H9 (cell line): ENCODE measurements around the gene PAOX. TPM values are rescaled to one million over a fixed set of nuclear protein-coding genes. Genes with fewer than 3 reads are reported as not detected.

Experiments
- DNase-seq: peaks from one replicate; pipeline ENCODE4 v3.0.0-alpha.2; 2017
- H2AFZ ChIP-seq: one replicate; pipeline ENCODE4 v1.6.1; 2013; ENCODE audit warnings: mild to moderate bottlenecking, low read length, control low read depth, moderate library complexity
- H2AK5ac ChIP-seq: 2 replicates; pipeline ENCODE4 v1.6.1; 2013; ENCODE audit warnings: low read length, control low read depth, mixed read lengths; ENCODE audit not compliant: insufficient read length
- H2BK120ac ChIP-seq: one replicate; pipeline ENCODE4 v1.6.1; 2013; ENCODE audit warnings: low read depth, mild to moderate bottlenecking, low read length, control low read depth, inconsistent platforms; ENCODE audit not compliant: poor library complexity, severe bottlenecking
- H2BK12ac ChIP-seq: 2 replicates; pipeline ENCODE4 v1.6.1; 2013; ENCODE audit warnings: low read length, control low read depth, mixed read lengths, low read depth; ENCODE audit not compliant: insufficient read length
- H2BK15ac ChIP-seq: 2 replicates; pipeline ENCODE4 v1.6.1; 2013; ENCODE audit warnings: low read depth, low read length, control low read depth
- H2BK20ac ChIP-seq: one replicate; pipeline ENCODE4 v1.6.1; 2013; ENCODE audit warnings: low read depth, mild to moderate bottlenecking, low read length, control low read depth, inconsistent platforms; ENCODE audit not compliant: poor library complexity, severe bottlenecking
- H2BK5ac ChIP-seq: 2 replicates; pipeline ENCODE4 v1.6.1; 2013; ENCODE audit warnings: low read length, control low read depth, mixed read lengths; ENCODE audit not compliant: insufficient read length
- H3K14ac ChIP-seq: 2 replicates; pipeline ENCODE4 v1.6.1; 2013; ENCODE audit warnings: low read length, control low read depth; ENCODE audit not compliant: insufficient read depth
- H3K18ac ChIP-seq: 2 replicates; pipeline ENCODE4 v1.6.1; 2013; ENCODE audit warnings: low read depth, mild to moderate bottlenecking, mixed read lengths, low read length, control low read depth; ENCODE audit not compliant: insufficient read length
- H3K23ac ChIP-seq: 2 replicates; pipeline ENCODE4 v1.6.1; 2013; ENCODE audit warnings: low read length, control low read depth, mixed read lengths, low read depth; ENCODE audit not compliant: insufficient read length
- H3K23me2 ChIP-seq: 2 replicates; pipeline ENCODE4 v1.6.1; 2013; ENCODE audit warnings: low read depth, mild to moderate bottlenecking, mixed read lengths, low read length, control low read depth; ENCODE audit not compliant: insufficient read length, poor library complexity, severe bottlenecking
- H3K27ac ChIP-seq: 2 replicates; pipeline ENCODE4 v1.5.1; 2013; ENCODE audit warnings: low read length, control low read depth, mixed read lengths, low read depth; ENCODE audit not compliant: insufficient read length
- H3K27me3 ChIP-seq: 2 replicates; pipeline ENCODE4 v1.6.1; 2013; ENCODE audit warnings: low read length, control low read depth, inconsistent platforms; ENCODE audit not compliant: insufficient read depth
- H3K4ac ChIP-seq: 2 replicates; pipeline ENCODE4 v1.6.1; 2013; ENCODE audit warnings: low read depth, mild to moderate bottlenecking, control low read depth, inconsistent platforms, low read length, moderate library complexity
- H3K4me1 ChIP-seq: 2 replicates; pipeline ENCODE4 v1.6.1; 2013; ENCODE audit warnings: low read length, control low read depth, inconsistent platforms; ENCODE audit not compliant: insufficient read depth
- H3K4me2 ChIP-seq: 2 replicates; pipeline ENCODE4 v1.6.1; 2013; ENCODE audit warnings: low read length, control low read depth, mixed read lengths; ENCODE audit not compliant: insufficient read length, insufficient read depth
- H3K56ac ChIP-seq: 2 replicates; pipeline ENCODE4 v1.6.1; 2013; ENCODE audit warnings: low read depth, mild to moderate bottlenecking, mixed read lengths, low read length, control low read depth; ENCODE audit not compliant: insufficient read length
- H3K79me1 ChIP-seq: 2 replicates; pipeline ENCODE4 v1.6.1; 2013; ENCODE audit warnings: low read depth, mild to moderate bottlenecking, moderate library complexity, low read length, control low read depth, inconsistent platforms; ENCODE audit not compliant: insufficient read depth, poor library complexity, severe bottlenecking
- H3K79me2 ChIP-seq: 2 replicates; pipeline ENCODE4 v1.6.1; 2013; ENCODE audit warnings: low read length, control low read depth, inconsistent platforms; ENCODE audit not compliant: insufficient read depth
- H3K9ac ChIP-seq: 2 replicates; pipeline ENCODE4 v1.6.1; 2013; ENCODE audit warnings: low read length, control low read depth, mixed read lengths; ENCODE audit not compliant: insufficient read length; ENCODE audit errors: extremely low read depth
- H3K9me3 ChIP-seq: one replicate; pipeline ENCODE4 v1.6.1; 2013; ENCODE audit warnings: low read depth, low read length, inconsistent platforms; ENCODE audit not compliant: control insufficient read depth
- H3T11ph ChIP-seq: one replicate; pipeline ENCODE4 v1.6.1; 2013; ENCODE audit warnings: mild to moderate bottlenecking, low read length, control low read depth, inconsistent platforms
- H4K20me1 ChIP-seq: one replicate; pipeline ENCODE4 v1.6.1; 2013; ENCODE audit not compliant: control insufficient read depth, insufficient read length, insufficient read depth
- H4K5ac ChIP-seq: 2 replicates; pipeline ENCODE4 v1.6.1; 2013; ENCODE audit warnings: low read depth, mild to moderate bottlenecking, mixed read lengths, low read length, control low read depth; ENCODE audit not compliant: insufficient read length
- H4K8ac ChIP-seq: replicated peaks from 2 replicates; pipeline ENCODE4 v1.6.1; 2013; ENCODE audit warnings: low read length, control low read depth, mixed read lengths, low read depth; ENCODE audit not compliant: insufficient read length
- H4K91ac ChIP-seq: 2 replicates; pipeline ENCODE4 v1.6.1; 2013; ENCODE audit warnings: low read depth, mild to moderate bottlenecking, moderate library complexity, mixed read lengths, low read length, control low read depth; ENCODE audit not compliant: insufficient read length
- H3K27ac Mint-ChIP-seq, 3 experiments: 2 replicates in 2 of 3; 3 replicates in 1 of 3; pipeline ENCODE4 v1.8.0; 2020 to 2021; ENCODE audit warnings: mixed read lengths in 3 of 3, mild to moderate bottlenecking in 1 of 3, moderate library complexity in 1 of 3
- H3K27me3 Mint-ChIP-seq: 2 replicates; pipeline ENCODE4 v1.8.0; 2021; ENCODE audit warnings: low read depth, mild to moderate bottlenecking, moderate library complexity, mixed read lengths
- H3K36me3 Mint-ChIP-seq, 3 experiments: 2 replicates in 2 of 3; 3 replicates in 1 of 3; pipeline ENCODE4 v1.8.0; 2020 to 2021; ENCODE audit warnings: low read depth in 3 of 3, mixed read lengths in 3 of 3; ENCODE audit not compliant: insufficient read depth in 1 of 3
- H3K4me1 Mint-ChIP-seq, 2 experiments: 2 replicates each; pipeline ENCODE4 v1.8.0; 2020; ENCODE audit warnings: mixed read lengths in 2 of 2
- H3K4me3 Mint-ChIP-seq, 2 experiments: 2 replicates in 1 of 2; 3 replicates in 1 of 2; pipeline ENCODE4 v1.8.0; 2020 to 2021; ENCODE audit warnings: mild to moderate bottlenecking in 2 of 2, mixed read lengths in 2 of 2, moderate library complexity in 1 of 2
- H3K9me3 Mint-ChIP-seq, 2 experiments: 2 replicates in 1 of 2; 3 replicates in 1 of 2; pipeline ENCODE4 v1.8.0; 2020; ENCODE audit warnings: mild to moderate bottlenecking in 2 of 2, mixed read lengths in 2 of 2, moderate library complexity in 1 of 2
- CTCF ChIP-seq: fragments of 200-600 bp; sonication (generic); conservative IDR thresholded peaks from 3 replicates; pipeline ENCODE4 v1.8.0; 2021; ENCODE audit warnings: antibody characterized with exemption, mild to moderate bottlenecking
- WGBS: extraction: QIAGEN DNeasy Blood & Tissue Kit; methylation state at CpG from one replicate; pipeline ENCODE4 v1.1.7; 2013; ENCODE audit warnings: missing lambda C conversion rate, low lambda C conversion rate, mixed read lengths; ENCODE audit not compliant: insufficient read length; ENCODE audit errors: extremely low coverage; 5-methylcytosine and 5-hydroxymethylcytosine counted together
- total RNA-seq: library from RNA; stranded (reverse); gene quantifications from 2 replicates; pipeline ENCODE4 v1.2.1, GENCODE V29; 2021

Gene PAOX
- total RNA-seq, 1 experiment from 2014 or later, result 5.6 TPM

GRCh38 chr10:133341983-133342382 lies 37.1 kb upstream of the PAOX start:
- Histone ChIP-seq H2BK120ac (no peak overlapping the region), H3K4me1 (peaks cover 2% of the 10 kb centered on the region; the same call in 1 of the 2 replicates), H3K4me2 (no peak overlapping the region), H3K79me1 (no peaks in the 10 kb centered on the region), H2BK15ac (no peak overlapping the region), H3K27me3 (peaks cover 10% of the 10 kb centered on the region; the same call in 1 of the 2 replicates), H2AFZ (no peak overlapping the region), H4K91ac (no peak overlapping the region), H4K5ac (no peak overlapping the region), H4K20me1 (no peaks in the 10 kb centered on the region), H3K9me3 (no peaks in the 10 kb centered on the region), H2BK5ac (no peak overlapping the region), H3K18ac (no peak overlapping the region), H3K14ac (no peak overlapping the region), H2BK20ac (no peak overlapping the region), H3K56ac (no peak overlapping the region), H3K23me2 (no peaks in the 10 kb centered on the region), H2AK5ac (no peak overlapping the region), H3K4ac (no peak overlapping the region), H3K79me2 (no peaks in the 10 kb centered on the region), H2BK12ac (no peak overlapping the region), H3K23ac (no peak overlapping the region), H3T11ph (no peak overlapping the region), H4K8ac (no peak overlapping the region), H3K9ac (no peak overlapping the region), H3K27ac (no peak overlapping the region)
- no peaks in the 10 kb centered on the region; a peak in 1 of 7 replicates for H3K36me3 Mint-ChIP-seq
- H3K4me3 Mint-ChIP-seq, result no peak overlapping the region
- no peak overlapping the region for H3K27ac Mint-ChIP-seq
- WGBS, result no CpG with 5 or more reads among the region's 4 CpGs
- peaks cover 10 to 23% of the 10 kb centered on the region in 2 experiments for H3K4me1 Mint-ChIP-seq
- no peak for TF ChIP-seq CTCF
- H3K9me3 Mint-ChIP-seq, result no peaks in the 10 kb centered on the region; a peak in 1 of 5 replicates
- DNase-seq, result no peak
- H3K27me3 Mint-ChIP-seq, result peaks cover 21% of the 10 kb centered on the region
